Hepatocyte (in vitro differentiated cells): Measurements from ENCODE around the gene FLCN.

ENCODE experiments used
- EZH2 ChIP-seq: fragments of 200-600 bp; sonication (generic); IDR thresholded peaks from 2 replicates; pipeline ENCODE4 v1.6.1; 2016; ENCODE audit warnings: antibody characterized with exemption, mild to moderate bottlenecking, borderline replicate concordance
- EZH2phosphoT487 ChIP-seq: fragments of 200-600 bp; sonication (generic); IDR thresholded peaks from one replicate; pipeline ENCODE4 v1.6.1; 2018; ENCODE audit warnings: antibody characterized with exemption, mild to moderate bottlenecking, low read depth, moderate library complexity; ENCODE audit not compliant: unreplicated experiment, severe bottlenecking
- TF ChIP-seq, protein P1 (sequence below): fragments of 200-600 bp; sonication (generic); IDR thresholded peaks from 2 replicates; pipeline ENCODE4 v1.5.1; 2016; ENCODE audit warnings: antibody characterized with exemption, mild to moderate bottlenecking; ENCODE audit not compliant: poor library complexity

DNA sequence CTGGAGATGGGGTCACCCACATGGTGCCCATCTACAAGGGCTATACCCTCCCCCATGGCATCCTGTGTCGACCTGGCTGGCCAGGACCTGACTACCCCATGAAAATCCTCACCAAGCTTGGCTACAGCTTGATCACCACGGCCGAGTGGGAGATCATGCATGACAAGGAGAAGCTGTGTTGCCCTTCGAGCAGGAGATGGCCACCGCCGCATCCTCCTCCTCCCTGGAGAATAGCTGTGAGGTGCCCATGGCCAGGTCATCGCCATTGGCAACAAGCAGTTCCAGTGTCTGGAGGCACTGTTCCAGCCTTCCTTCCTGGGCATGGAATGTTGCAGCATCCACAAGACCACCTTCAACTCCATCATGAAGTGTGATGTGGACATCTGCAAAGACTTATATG lies 5.3 kb upstream of the FLCN start:
- TF ChIP-seq, protein P1, sequence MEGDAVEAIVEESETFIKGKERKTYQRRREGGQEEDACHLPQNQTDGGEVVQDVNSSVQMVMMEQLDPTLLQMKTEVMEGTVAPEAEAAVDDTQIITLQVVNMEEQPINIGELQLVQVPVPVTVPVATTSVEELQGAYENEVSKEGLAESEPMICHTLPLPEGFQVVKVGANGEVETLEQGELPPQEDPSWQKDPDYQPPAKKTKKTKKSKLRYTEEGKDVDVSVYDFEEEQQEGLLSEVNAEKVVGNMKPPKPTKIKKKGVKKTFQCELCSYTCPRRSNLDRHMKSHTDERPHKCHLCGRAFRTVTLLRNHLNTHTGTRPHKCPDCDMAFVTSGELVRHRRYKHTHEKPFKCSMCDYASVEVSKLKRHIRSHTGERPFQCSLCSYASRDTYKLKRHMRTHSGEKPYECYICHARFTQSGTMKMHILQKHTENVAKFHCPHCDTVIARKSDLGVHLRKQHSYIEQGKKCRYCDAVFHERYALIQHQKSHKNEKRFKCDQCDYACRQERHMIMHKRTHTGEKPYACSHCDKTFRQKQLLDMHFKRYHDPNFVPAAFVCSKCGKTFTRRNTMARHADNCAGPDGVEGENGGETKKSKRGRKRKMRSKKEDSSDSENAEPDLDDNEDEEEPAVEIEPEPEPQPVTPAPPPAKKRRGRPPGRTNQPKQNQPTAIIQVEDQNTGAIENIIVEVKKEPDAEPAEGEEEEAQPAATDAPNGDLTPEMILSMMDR, result no peak
- no peak for TF ChIP-seq EZH2
- no peak for TF ChIP-seq EZH2phosphoT487
